HuH-7 (cell line): ENCODE results near the gene DENND5B.
A peak's percentile ranks its signal among the peaks of the same experiment; 100 is the strongest.
"Not testable (repeated sequence)": the region's sequence is repeated elsewhere in the genome, so short reads cannot be mapped to it uniquely, and the experiment has no call there.

Source experiments
- DNase-seq: peaks from one replicate; pipeline ENCODE4 v3.0.0; 2011; ENCODE audit warnings: low spot score

Gene DENND5B

GRCh38 chr12:31591380-31591901 lies 505 bp upstream of the DENND5B start:
- DNase-seq: peak; percentile 32

GRCh38 chr12:31589904-31590641 lies 863 bp downstream of the DENND5B start:
- peak; percentile 79 for DNase-seq

GRCh38 chr12:31589598-31589903 lies 1.4 kb downstream of the DENND5B start:
- DNase-seq: no peak

- no peak for DNase-seq
These were observed 2.0 kb downstream of the DENND5B start for GRCh38 chr12:31588976-31589375.

- no peak for DNase-seq
These were observed 4.2 kb downstream of the DENND5B start for GRCh38 chr12:31586728-31587127.

- DNase-seq: no peak
These were observed 5.0 kb downstream of the DENND5B start for GRCh38 chr12:31585895-31586294.

- no peak for DNase-seq
These were observed 5.7 kb downstream of the DENND5B start for GRCh38 chr12:31585271-31585670.

GRCh38 chr12:31584782-31585181 lies 6.2 kb downstream of the DENND5B start:
- no peak for DNase-seq

- DNase-seq: no peak
These were observed 7.1 kb downstream of the DENND5B start for GRCh38 chr12:31583878-31584277.

GRCh38 chr12:31582155-31582554 lies 8.8 kb downstream of the DENND5B start:
- DNase-seq: no peak

- no peak for DNase-seq
These were observed 12.3 kb downstream of the DENND5B start for GRCh38 chr12:31578632-31579031.

- DNase-seq: no peak
These were observed 15.9 kb downstream of the DENND5B start for GRCh38 chr12:31574803-31575575.

GRCh38 chr12:31574367-31574766 lies 16.6 kb downstream of the DENND5B start:
- DNase-seq: not testable (repeated sequence)

- DNase-seq: no peak
These were observed 17.9 kb downstream of the DENND5B start for GRCh38 chr12:31572900-31573600.

- no peak for DNase-seq
These were observed 20.1 kb downstream of the DENND5B start for GRCh38 chr12:31570880-31571279.

- not testable (repeated sequence) for DNase-seq
These were observed 21.4 kb downstream of the DENND5B start for GRCh38 chr12:31569517-31569916.

- DNase-seq: no peak
These were observed 22.4 kb downstream of the DENND5B start for GRCh38 chr12:31568498-31568897.

GRCh38 chr12:31567029-31567428 lies 23.9 kb downstream of the DENND5B start:
- DNase-seq: no peak

- no peak for DNase-seq
These were observed 24.4 kb downstream of the DENND5B start for GRCh38 chr12:31566547-31566946.

- no peak for DNase-seq
These were observed 28.2 kb downstream of the DENND5B start for GRCh38 chr12:31562594-31563328.

GRCh38 chr12:31560516-31560915 lies 30.4 kb downstream of the DENND5B start:
- no peak for DNase-seq

- no peak for DNase-seq
These were observed 32.4 kb downstream of the DENND5B start for GRCh38 chr12:31558521-31558920.
